Upper lobe of left lung (tissue), 6 donors: Measurements from ENCODE around the gene TPCN1. TPM values are rescaled to one million over a fixed set of nuclear protein-coding genes. Genes with fewer than 3 reads are reported as not detected.

ENCODE experiments used
- ATAC-seq, 2 donors: fragments of 200-7000 bp; cut with Tn5 transposase; one replicate each; pipeline ENCODE4 v1.9.1; 2022; ENCODE audit warnings: mild to moderate bottlenecking in 2 of 2, moderate library complexity in 2 of 2; ENCODE audit not compliant: low FRiP score in 2 of 2
- DNase-seq, 2 donors: peaks; one replicate each; pipeline ENCODE4 v3.0.0-alpha.2; 2019 to 2020
- H3K27ac ChIP-seq, 4 donors: fragments of 200-600 bp; sonication (generic); one replicate each; pipeline ENCODE4 v1.5.1; 2016 to 2019
- H3K27me3 ChIP-seq, 4 donors: fragments of 200-600 bp; sonication (generic); one replicate each; pipeline ENCODE4 v1.5.1; 2017 to 2019
- H3K36me3 ChIP-seq, 4 donors: fragments of 200-600 bp; sonication (generic); one replicate each; pipeline ENCODE4 v1.5.1; 2016 to 2019
- H3K4me1 ChIP-seq, 4 donors: fragments of 200-600 bp; sonication (generic); one replicate each; pipeline ENCODE4 v1.5.1; 2018 to 2019
- H3K4me3 ChIP-seq, 4 donors: fragments of 200-600 bp; sonication (generic); one replicate each; pipeline ENCODE4 v1.5.1; 2017 to 2019; ENCODE audit warnings: mild to moderate bottlenecking in 2 of 4, moderate library complexity in 1 of 4
- H3K9me3 ChIP-seq, 4 donors: fragments of 200-600 bp; sonication (generic); one replicate each; pipeline ENCODE4 v1.5.1; 2018 to 2019
- CTCF ChIP-seq, 6 experiments: fragments of 450-650 bp in 4 of 6; fragments of 200-600 bp in 2 of 6; sonication (generic) in 2 of 6; IDR thresholded peaks; one replicate each; pipeline ENCODE4 v1.5.1; 2016 to 2019; ENCODE audit warnings: antibody characterized with exemption in 6 of 6
- EP300 ChIP-seq, 4 donors: sonication (generic); formaldehyde crosslinking; IDR thresholded peaks; one replicate each; pipeline ENCODE4 v1.5.1; 2017; ENCODE audit warnings: antibody characterized with exemption in 4 of 4, control low read depth in 2 of 4
- POLR2A ChIP-seq, 4 donors: fragments of 450-650 bp; IDR thresholded peaks; one replicate each; pipeline ENCODE4 v1.5.1; 2016 to 2017; ENCODE audit warnings: antibody characterized with exemption in 4 of 4, mild to moderate bottlenecking in 2 of 4
- POLR2AphosphoS5 ChIP-seq, 2 donors: sonication (generic); formaldehyde crosslinking; IDR thresholded peaks; one replicate each; pipeline ENCODE4 v1.5.1; 2017; ENCODE audit warnings: antibody characterized with exemption in 2 of 2
- WGBS, 2 donors: methylation state at CpG; one replicate each; pipeline ENCODE4 v1.1.5; 2017 to 2018; 5-methylcytosine and 5-hydroxymethylcytosine counted together
- total RNA-seq, 6 donors: library from RNA; depleted of rRNA in 4 of 6; stranded (reverse); fragments of >200 nt in 4 of 6; gene quantifications; one replicate each; pipeline versions ENCODE4 v1.1.0 to v1.2.1, GENCODE V29; 2016 to 2021
- donor health status: DM: no; HTN: no; CAD: no; lungs with moderate emphysema.
- donor health status: DM: no; HTN: yes; CAD: no; lungs with severe emphysema.

The TPCN1 gene
- total RNA-seq, 6 donors from 2014 or later: 36.6 to 193 (median 52.2) TPM

DNA sequence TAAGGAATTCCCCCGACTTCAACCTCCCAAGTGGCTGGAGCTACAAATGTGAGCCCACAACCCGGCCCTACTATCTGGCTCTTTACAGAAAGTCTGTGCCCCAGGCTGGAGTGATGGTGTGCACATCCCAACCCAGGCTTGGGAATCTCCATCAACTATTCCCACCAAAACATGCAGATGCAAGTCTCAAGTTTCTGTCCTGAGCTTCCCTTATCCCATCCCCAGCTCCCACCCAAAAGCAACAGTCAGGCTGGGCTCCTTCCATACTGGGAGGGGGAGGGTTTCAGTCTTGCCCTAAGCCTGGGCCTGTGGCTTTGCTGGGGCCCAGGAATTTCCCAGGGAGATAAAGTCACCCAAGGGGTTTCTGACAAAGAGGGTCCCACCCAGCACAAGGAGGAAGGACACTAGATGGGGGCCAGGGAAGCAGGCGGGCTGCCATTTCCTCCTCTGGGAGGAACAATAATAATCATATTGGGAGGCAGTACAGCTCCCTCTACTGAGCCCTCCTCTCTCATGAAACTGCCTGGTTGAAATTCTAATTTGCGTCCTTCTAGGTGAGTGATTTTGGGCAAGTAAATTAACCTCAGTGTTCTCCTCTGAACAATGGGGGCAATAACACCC lies 105.6 kb downstream of the TPCN1 start:
- Histone ChIP-seq H3K9me3 (no peaks in the 10 kb centered on the region), H3K4me1 (peaks cover 9 to 24% (median 10%) of the 10 kb centered on the region in 4 donors), H3K4me3 (no peak overlapping the region), H3K36me3 (peaks cover 0 to 27% (median 11%) of the 10 kb centered on the region in 4 donors), H3K27ac (peak overlapping the region in 3 of 4 donors; percentile 18 to 28 (median 27)), H3K27me3 (no peaks in the 10 kb centered on the region)
- 67 to 69% methylated on average over 4 of the region's 4 CpGs for WGBS, 2 donors
- DNase-seq (no peak), ATAC-seq (no peak)
- TF ChIP-seq EP300 (IDR thresholded peaks at IDR 0.05) (no peak), CTCF (IDR thresholded peaks at IDR 0.05) (no peak), POLR2A (IDR thresholded peaks at IDR 0.05) (no peak), POLR2AphosphoS5 (IDR thresholded peaks at IDR 0.05) (no peak)

GRCh38 chr12:113328368-113328889 lies 107.2 kb downstream of the TPCN1 start:
- ATAC-seq (no peak), DNase-seq (no peak)
- TF ChIP-seq POLR2A (IDR thresholded peaks at IDR 0.05): no peak
- no peak for TF ChIP-seq CTCF (IDR thresholded peaks at IDR 0.05)
- no peak for TF ChIP-seq POLR2AphosphoS5 (IDR thresholded peaks at IDR 0.05)
- no peak for TF ChIP-seq EP300 (IDR thresholded peaks at IDR 0.05)
- WGBS, 2 donors: 83 to 88% methylated on average over 5 of the region's 5 CpGs
- Histone ChIP-seq H3K27me3 (no peaks in the 10 kb centered on the region), H3K36me3 (peaks cover 0 to 37% (median 13%) of the 10 kb centered on the region in 4 donors), H3K4me3 (no peak overlapping the region), H3K9me3 (no peaks in the 10 kb centered on the region), H3K27ac (no peak overlapping the region), H3K4me1 (peaks cover 18 to 29% (median 19%) of the 10 kb centered on the region in 4 donors)

DNA sequence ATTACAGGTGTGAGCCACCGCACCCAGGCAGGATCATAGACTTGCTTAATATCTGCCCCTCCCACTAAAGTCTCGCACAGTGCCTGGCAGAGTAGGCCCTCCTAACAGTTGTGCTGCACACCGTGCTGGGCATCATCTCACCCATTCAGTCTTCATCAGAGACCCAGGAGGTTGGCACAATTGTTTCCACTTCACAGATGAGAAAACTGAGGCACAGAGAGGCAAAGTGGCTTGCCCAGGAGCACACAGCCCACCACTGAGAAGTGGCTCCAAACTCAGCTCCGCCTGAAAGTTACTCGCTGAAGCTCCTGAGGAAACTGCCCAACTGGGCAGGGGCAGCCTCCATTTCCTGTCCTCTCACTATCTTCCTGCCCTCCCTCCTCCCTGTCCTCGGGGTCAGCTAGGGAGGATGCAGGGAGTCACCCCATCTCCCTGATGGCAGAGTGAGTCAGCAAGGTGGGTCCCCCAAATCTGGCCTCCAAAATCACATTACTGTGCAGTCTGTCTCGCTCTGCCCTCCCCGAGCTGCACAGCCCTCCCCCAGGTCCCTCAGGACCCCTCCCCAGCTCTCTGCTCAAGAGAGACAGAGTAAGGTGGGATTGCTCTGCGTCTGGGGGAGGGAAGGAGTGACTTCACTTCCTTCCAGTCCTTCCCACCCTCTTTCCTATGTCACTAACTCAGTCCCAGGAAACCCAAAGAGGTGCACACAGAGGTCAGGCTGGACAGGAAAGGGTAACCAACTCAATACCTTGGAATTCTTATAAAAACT lies 107.9 kb downstream of the TPCN1 start:
- H3K9me3 ChIP-seq: no peaks in the 10 kb centered on the region
- TF ChIP-seq EP300 (IDR thresholded peaks at IDR 0.05) (no peak), POLR2AphosphoS5 (IDR thresholded peaks at IDR 0.05) (no peak), CTCF (IDR thresholded peaks at IDR 0.05) (no peak), POLR2A (IDR thresholded peaks at IDR 0.05) (no peak)
- no peak overlapping the region for H3K4me3 ChIP-seq
- H3K4me1 ChIP-seq: peaks cover 24 to 37% (median 27%) of the 10 kb centered on the region in 4 donors
- no peaks in the 10 kb centered on the region for H3K27me3 ChIP-seq
- WGBS, 2 donors: 75 to 78% methylated on average over 9 of the region's 9 CpGs
- H3K27ac ChIP-seq: peak overlapping the region in 2 of 4 donors; percentile 27 to 33
- no peak for ATAC-seq
- peaks cover 0 to 37% (median 13%) of the 10 kb centered on the region in 4 donors for H3K36me3 ChIP-seq
- DNase-seq: no peak

DNA sequence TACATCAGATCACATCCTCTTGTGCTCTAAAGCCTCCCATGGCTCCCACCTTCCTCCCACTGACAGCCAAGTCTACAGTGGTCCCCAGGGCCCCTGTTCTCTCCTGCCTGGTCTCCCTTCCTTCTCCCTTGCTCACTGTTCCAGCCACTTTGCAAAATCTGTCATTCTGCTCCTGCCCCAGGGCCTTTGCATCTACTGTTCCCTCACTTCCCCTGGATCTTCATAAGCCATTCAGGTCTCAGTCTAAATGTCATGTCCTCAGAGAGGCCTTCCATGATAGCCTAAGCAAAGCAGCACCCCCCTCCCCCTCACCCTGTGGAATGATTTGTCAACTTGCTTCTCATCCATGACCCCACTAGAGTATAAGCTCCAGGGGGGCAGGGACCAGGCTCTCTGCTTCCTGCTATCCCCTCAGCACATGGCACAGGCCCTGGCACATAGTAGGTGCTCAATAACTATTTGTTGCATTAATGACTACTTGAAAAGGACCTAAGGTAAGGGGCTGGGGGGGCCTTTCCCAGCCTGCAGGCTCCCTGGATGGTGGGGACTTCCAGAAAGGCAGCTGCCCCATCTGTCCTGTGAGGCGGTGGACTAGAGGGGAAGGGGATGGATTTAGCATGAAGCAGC lies 108.6 kb downstream of the TPCN1 start:
- H3K36me3 ChIP-seq: peaks cover 0 to 37% (median 13%) of the 10 kb centered on the region in 4 donors
- H3K27ac ChIP-seq: peak overlapping the region in 2 of 4 donors; percentile 27 to 33
- H3K4me1 ChIP-seq: peaks cover 24 to 41% (median 29%) of the 10 kb centered on the region in 4 donors
- 100% methylated on average over 1 of the region's 1 CpG for WGBS, 2 donors
- ATAC-seq (no peak), DNase-seq (no peak)
- no peak overlapping the region for H3K4me3 ChIP-seq
- H3K9me3 ChIP-seq: no peaks in the 10 kb centered on the region
- TF ChIP-seq EP300 (IDR thresholded peaks at IDR 0.05): no peak
- no peak for TF ChIP-seq CTCF (IDR thresholded peaks at IDR 0.05)
- no peak for TF ChIP-seq POLR2A (IDR thresholded peaks at IDR 0.05)
- TF ChIP-seq POLR2AphosphoS5 (IDR thresholded peaks at IDR 0.05): no peak
- no peaks in the 10 kb centered on the region for H3K27me3 ChIP-seq
